ENCODE data around the gene TMC7. TPM values are rescaled to one million over a fixed set of nuclear protein-coding genes. Genes with fewer than 3 reads are reported as not detected.

The TMC7 gene
- total and polyA plus RNA-seq, 7 donors: 0.16 to 3.1 (median 0.46) TPM

DNA sequence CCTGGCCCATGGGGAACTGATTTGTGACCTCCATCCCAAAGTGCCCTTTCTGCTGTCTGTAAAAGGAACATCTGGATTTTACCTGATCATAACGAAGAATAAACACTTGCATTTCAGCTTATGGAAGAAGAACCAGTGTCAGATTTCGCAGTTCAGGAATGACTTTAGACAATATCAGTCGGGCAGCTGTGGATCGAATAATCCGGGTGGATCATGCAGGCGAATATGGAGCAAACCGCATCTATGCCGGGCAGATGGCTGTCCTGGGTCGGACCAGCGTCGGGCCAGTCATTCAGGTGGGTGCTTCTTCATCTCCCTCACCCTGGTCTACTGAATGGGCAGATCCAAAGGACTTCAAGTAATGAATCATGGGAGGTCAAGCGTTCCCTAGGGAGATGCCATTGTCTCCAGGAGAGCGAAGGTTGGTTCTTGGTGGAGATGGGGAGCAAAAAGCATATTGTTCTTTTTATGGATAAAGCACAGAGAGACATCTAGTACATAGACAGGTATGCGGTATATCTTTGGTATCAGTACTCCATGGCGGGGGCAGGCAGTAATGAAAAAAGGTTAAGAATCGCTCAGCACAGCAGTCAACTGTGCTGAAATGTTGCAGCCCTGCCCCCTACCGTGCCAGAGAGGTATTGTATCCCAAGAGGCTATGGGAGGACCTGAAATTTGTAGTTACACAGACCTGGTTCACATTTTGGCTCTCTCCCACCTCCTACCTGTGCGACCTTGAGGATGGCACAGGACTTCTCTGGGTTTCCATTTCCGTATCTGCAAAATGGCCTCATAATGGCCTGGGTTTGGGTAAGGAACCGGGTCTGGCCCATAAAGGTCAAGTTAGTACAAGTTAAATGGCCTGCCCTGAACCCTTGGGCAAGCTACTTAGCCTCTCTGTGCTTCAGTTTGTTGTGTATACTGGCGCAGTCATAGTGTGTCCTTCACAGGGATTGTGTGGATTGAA lies 88.4 kb downstream of the TMC7 start:
- intact Hi-C loops (cut with DNase I): no loop called here
- no peak overlapping the region for H3K4me3 ChIP-seq
- no peaks in the 10 kb centered on the region for H3K27me3 ChIP-seq
- no peak for DNase-seq
- no peak for TF ChIP-seq EP300 (IDR thresholded peaks at IDR 0.05)
- TF ChIP-seq, protein P1, sequence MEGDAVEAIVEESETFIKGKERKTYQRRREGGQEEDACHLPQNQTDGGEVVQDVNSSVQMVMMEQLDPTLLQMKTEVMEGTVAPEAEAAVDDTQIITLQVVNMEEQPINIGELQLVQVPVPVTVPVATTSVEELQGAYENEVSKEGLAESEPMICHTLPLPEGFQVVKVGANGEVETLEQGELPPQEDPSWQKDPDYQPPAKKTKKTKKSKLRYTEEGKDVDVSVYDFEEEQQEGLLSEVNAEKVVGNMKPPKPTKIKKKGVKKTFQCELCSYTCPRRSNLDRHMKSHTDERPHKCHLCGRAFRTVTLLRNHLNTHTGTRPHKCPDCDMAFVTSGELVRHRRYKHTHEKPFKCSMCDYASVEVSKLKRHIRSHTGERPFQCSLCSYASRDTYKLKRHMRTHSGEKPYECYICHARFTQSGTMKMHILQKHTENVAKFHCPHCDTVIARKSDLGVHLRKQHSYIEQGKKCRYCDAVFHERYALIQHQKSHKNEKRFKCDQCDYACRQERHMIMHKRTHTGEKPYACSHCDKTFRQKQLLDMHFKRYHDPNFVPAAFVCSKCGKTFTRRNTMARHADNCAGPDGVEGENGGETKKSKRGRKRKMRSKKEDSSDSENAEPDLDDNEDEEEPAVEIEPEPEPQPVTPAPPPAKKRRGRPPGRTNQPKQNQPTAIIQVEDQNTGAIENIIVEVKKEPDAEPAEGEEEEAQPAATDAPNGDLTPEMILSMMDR (IDR thresholded peaks at IDR 0.05): peak in 3 of 4 experiments; percentile 33 to 47 (median 40)
- peaks cover 0 to 24% (median 15%) of the 10 kb centered on the region in 4 donors for H3K4me1 ChIP-seq
- H3K9me3 ChIP-seq: no peaks in the 10 kb centered on the region
- H3K36me3 ChIP-seq: peaks cover 0 to 54% (median 8%) of the 10 kb centered on the region in 4 donors
- 69 to 78% methylated on average over 21 of the region's 21 CpGs for WGBS, 2 donors
- H3K27ac ChIP-seq: no peak overlapping the region

DNA sequence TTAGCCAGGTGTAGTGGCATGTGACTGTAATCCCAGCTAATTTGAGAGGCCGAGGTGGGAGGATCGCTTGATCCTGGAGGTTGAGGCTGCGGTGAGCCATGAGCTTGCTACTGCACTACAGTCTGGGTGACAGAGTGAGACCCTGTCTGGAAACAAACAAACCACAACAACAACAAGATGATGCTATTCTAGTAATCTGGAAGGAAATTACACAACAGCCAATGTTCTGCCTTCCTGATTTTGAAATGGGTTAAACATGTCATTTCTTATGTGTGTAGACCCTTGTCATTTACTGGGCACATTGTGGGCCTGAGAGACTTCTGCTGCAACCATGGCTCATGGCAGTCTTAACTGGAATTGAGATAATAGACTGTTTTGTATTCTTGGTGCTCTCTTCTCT lies 89.6 kb downstream of the TMC7 start:
- peaks cover 0 to 22% (median 14%) of the 10 kb centered on the region in 4 donors for H3K4me1 ChIP-seq

DNA sequence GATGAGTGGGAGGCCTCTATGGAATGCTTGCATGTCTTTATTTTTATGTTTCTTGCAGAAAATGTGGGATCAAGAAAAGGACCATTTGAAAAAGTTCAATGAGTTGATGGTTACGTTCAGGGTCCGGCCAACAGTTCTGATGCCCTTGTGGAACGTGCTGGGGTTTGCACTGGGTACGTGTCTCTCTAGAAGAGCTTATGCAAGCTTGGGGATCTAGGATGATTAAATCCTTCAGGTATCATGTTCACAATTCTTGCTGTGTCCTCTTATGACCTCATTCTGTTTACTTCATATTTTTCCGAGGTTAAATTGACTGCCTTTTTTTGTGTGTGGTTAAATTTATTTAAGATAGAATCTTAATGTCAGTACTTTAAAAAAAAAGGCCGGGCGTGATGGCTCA lies 90.1 kb downstream of the TMC7 start:
- peaks cover 5 to 72% (median 14%) of the 10 kb centered on the region in 4 donors for H3K36me3 ChIP-seq
- WGBS, 2 donors: 76 to 79% methylated on average over 7 of the region's 7 CpGs
- no peaks in the 10 kb centered on the region for H3K27me3 ChIP-seq
- intact Hi-C loops (cut with DNase I): no loop called here
- no peak for TF ChIP-seq EP300 (IDR thresholded peaks at IDR 0.05)
- no peak for TF ChIP-seq POLR2A (IDR thresholded peaks at IDR 0.05)
- TF ChIP-seq, protein P1 (IDR thresholded peaks at IDR 0.05): no peak
- TF ChIP-seq POLR2AphosphoS5 (IDR thresholded peaks at IDR 0.05): no peak
- no peak overlapping the region for H3K4me3 ChIP-seq
- H3K9me3 ChIP-seq: no peaks in the 10 kb centered on the region
- peaks cover 0 to 17% (median 8%) of the 10 kb centered on the region in 4 donors for H3K4me1 ChIP-seq
- peak overlapping the region in 1 of 4 donors; percentile 25 for H3K27ac ChIP-seq
- no peak for DNase-seq

More for the DNA sequence above, 89.6 kb downstream of the TMC7 start:
- intact Hi-C loops (cut with DNase I): no loop called here
- no peak for TF ChIP-seq POLR2A (IDR thresholded peaks at IDR 0.05)
- TF ChIP-seq EP300 (IDR thresholded peaks at IDR 0.05): no peak
- TF ChIP-seq POLR2AphosphoS5 (IDR thresholded peaks at IDR 0.05): no peak
- TF ChIP-seq, protein P1 (IDR thresholded peaks at IDR 0.05): no peak
- peaks cover 0 to 66% (median 11%) of the 10 kb centered on the region in 4 donors for H3K36me3 ChIP-seq
- H3K27me3 ChIP-seq: no peaks in the 10 kb centered on the region
- no peak overlapping the region for H3K27ac ChIP-seq
- WGBS, 2 donors: 91 to 96% methylated on average over 3 of the region's 3 CpGs
- no peaks in the 10 kb centered on the region for H3K9me3 ChIP-seq
- H3K4me3 ChIP-seq: no peak overlapping the region
- DNase-seq: no peak

DNA sequence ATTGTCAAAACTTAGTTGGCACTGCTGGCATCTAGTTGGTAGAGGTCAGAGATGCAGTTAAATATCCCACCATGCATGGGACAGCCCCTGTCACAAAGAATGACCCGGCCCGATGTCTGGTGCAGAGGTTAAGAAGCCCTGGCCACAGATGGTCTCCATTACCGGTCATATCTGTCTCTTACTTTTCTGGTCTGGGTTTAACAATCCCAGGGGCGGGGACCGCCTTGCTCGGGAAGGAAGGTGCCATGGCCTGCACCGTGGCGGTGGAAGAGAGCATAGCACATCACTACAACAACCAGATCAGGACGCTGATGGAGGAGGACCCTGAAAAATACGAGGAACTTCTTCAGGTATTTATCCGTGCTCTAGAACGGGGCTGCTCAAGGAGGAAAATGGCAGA lies 91.8 kb downstream of the TMC7 start:
- peaks cover 10 to 84% (median 16%) of the 10 kb centered on the region in 4 donors for H3K36me3 ChIP-seq
- no peaks in the 10 kb centered on the region for H3K9me3 ChIP-seq
- no peak overlapping the region for H3K4me3 ChIP-seq
- H3K27ac ChIP-seq: no peak overlapping the region
- 93 to 96% methylated on average over 12 of the region's 12 CpGs for WGBS, 2 donors
- no peaks in the 10 kb centered on the region for H3K27me3 ChIP-seq
- intact Hi-C loops (cut with DNase I): no loop called here
- no peak for DNase-seq
- peaks cover 0 to 9% (median 3%) of the 10 kb centered on the region in 4 donors for H3K4me1 ChIP-seq
- TF ChIP-seq POLR2AphosphoS5 (IDR thresholded peaks at IDR 0.05) (no peak), POLR2A (IDR thresholded peaks at IDR 0.05) (no peak), EP300 (IDR thresholded peaks at IDR 0.05) (no peak)
- TF ChIP-seq, protein P1 (IDR thresholded peaks at IDR 0.05): no peak
